Stimulated activated CD4-positive, alpha-beta T cell treated with anti-CD3 and anti-CD28 coated beads, TNF-alpha, amount 100 ng/mL, for 24 hours (primary cell): ENCODE results near the gene PGD.
"Not testable (repeated sequence)": the region's sequence is repeated elsewhere in the genome, so short reads cannot be mapped to it uniquely, and the experiment has no call there.

Source experiments
- DNase-seq, 3 experiments: peaks; one replicate each; pipeline ENCODE4 v3.0.0-alpha.2; 2020; ENCODE audit warnings: low read depth in 3 of 3

PGD gene

GRCh38 chr1:10437052-10437451 is 38.2 kb downstream of the PGD start:
- DNase-seq: no peak

DNA sequence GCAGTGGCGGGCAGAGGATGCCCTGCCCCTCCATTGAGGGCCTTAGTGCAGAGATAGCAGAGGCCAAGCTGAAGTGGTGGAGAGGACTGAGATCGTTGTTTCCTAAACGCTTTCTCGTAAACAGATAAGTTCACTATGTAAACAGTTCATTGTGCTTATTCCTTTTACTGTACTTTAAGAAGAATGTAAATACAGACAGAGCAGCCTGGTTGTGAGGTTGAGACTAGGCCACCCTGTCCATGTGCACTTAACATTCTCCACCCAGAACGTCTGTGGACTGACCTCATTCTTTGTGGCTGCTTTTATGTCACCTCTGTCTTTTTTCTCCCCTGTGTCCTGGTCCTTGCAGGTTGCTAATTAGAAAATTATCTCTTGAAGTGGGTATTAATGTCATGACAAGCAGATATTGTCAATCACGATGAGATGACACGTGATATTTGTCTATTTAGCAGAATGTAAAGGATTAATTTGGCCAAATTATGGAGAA is 39.9 kb downstream of the PGD start:
- DNase-seq: no peak

GRCh38 chr1:10440305-10440704 is 41.4 kb downstream of the PGD start:
- no peak for DNase-seq

DNA sequence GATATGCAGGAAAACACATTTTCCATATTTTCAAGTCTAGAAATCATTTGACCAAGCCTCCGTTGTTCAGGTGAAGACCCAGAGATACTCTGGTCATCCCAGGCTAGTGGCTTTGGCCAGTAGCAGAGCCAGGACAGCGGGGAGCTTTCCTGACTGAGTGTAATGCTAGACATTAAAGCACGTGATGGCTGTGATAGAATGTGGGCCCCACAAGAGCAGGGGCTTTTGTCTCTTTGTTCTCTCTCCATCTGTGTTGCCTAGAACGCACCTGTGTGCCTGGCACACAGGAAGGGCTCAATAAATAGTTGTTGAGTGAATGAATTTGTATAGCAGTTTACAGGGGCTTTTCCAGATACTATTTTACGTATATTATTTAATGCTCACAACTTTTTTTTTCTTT is 41.9 kb downstream of the PGD start:
- no peak for DNase-seq

- DNase-seq: no peak
Measured at GRCh38 chr1:10444248-10444647, 45.4 kb downstream of the PGD start.

- DNase-seq: no peak
Measured at GRCh38 chr1:10444795-10445397, 46.0 kb downstream of the PGD start.

GRCh38 chr1:10446790-10447422 is 48.0 kb downstream of the PGD start:
- no peak for DNase-seq

DNA sequence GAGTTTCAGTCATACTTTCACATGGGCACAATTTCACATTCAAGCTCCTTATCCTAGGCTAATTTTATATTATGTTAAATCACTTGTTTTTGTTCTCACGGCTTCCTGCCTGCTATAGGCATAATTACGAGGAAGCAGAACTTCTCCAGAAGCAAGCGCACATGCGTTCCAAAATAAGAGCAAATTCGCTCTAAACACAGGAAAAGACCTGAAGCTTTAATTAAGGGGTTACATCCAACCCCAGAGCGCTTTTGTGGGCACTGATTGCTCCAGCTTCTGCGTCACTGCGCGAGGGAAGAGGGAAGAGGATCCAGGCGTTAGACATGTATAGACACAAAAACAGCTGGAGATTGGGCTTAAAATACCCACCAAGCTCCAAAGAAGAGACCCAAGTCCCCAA is 50.9 kb downstream of the PGD start, which contains the start of gene CORT:
TSS of gene CORT (plus strand) at position 281 of the 400 bp plus-strand sequence. CDS start 193 bp downstream, outside the sequence.
- no peak for DNase-seq

DNA sequence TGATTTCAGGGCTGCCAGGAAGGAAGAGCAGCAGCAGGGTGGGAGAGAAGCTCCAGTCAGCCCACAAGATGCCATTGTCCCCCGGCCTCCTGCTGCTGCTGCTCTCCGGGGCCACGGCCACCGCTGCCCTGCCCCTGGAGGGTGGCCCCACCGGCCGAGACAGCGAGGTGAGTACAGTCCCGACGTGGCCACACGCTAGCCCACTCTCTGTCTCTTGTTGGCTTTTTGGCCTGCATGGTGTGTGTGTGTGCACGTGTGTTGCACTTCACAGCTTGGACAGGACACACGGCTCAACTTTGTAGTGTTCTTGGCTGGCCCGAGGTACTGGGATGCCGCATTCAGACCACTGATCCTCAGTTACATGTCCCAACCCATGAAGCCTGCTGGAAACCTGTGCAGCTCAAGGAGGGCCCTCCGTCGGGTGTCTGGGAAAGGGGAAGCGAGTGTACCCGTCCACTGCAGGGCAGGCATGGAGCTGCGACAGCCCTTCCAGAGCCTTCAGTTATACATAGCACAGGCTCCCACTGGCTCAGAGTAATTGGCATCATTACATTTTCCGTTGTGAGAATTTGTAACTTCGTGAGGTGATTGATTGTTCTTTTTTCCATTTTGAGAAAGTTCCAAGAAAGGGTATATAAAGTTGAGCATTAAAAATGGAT is 51.4 kb downstream of the PGD start:
- no peak for DNase-seq

- no peak for DNase-seq
Measured at GRCh38 chr1:10450836-10451235, 52.0 kb downstream of the PGD start.

DNA sequence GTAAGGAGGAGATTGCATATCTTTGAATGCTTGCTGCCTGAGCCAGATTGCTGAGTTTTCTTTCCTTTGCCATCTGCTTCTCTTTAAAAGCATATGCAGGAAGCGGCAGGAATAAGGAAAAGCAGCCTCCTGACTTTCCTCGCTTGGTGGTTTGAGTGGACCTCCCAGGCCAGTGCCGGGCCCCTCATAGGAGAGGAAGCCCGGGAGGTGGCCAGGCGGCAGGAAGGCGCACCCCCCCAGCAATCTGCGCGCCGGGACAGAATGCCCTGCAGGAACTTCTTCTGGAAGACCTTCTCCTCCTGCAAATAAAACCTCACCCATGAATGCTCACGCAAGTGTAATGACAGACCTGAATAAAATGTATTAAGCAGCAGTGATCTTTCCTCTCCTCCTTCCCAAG is 52.4 kb downstream of the PGD start:
- no peak for DNase-seq

DNA sequence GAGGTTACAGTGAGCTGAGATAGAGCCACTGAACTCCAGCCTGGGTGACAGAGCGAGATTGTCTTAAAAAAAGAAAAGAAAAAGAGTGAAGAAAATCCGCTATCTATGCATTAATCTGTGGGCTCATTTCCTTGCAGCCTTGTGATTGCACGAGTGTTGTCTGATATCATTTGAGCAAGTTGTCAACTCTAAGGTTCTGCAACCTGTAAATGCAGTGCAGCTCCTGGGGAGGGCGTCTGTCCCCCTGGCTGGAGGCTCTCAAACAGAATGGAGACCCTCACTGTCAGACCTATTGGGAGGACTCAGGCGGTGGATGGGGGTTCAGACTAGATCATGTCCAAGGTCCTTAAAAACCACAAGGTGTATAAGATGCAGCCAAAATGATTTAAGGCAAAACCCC is 57.2 kb downstream of the PGD start:
- no peak for DNase-seq

GRCh38 chr1:10456661-10457060 is 57.8 kb downstream of the PGD start:
- no peak for DNase-seq

GRCh38 chr1:10457462-10457861 is 58.6 kb downstream of the PGD start:
- DNase-seq: not testable (repeated sequence)

DNA sequence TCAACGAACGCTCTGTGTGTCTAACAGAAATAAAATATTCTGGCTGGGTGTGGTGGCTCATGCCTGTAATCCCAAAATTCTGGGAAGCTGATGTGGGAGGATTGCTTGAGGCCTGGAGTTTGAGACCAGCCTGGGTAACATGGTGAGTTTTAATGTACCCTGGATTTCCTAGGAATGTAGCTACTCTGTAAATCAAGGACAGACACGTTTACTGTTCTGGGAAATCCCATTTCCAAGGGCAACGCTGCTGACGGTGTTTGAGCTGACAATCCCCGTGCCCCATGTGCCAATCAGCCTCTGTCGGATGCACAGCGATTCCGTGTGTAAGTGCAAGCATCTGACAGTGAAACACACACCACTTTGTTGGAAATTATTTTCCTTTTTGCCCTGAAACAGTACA is 59.0 kb downstream of the PGD start:
- no peak for DNase-seq

GRCh38 chr1:10459184-10459583 is 60.3 kb downstream of the PGD start:
- DNase-seq: no peak

DNA sequence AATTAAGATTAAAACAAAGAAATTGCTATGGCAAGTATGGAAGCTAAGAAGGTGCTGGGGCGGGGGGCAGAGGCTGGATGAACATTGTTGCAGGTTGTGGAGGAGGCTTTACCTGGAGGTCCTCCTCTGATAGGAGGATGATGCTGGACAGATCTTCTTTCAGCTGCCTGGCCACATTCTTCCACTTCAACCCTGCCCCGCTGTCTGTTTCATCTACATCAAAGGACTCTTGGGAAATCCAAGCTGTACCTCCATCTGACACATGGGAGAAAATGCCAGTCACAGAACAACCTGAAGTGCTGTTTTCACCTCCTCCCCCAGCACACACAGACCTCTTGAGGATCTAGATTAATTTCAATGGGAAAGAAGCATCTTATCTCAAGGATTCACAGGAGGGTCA is 68.2 kb downstream of the PGD start:
- no peak for DNase-seq

DNA sequence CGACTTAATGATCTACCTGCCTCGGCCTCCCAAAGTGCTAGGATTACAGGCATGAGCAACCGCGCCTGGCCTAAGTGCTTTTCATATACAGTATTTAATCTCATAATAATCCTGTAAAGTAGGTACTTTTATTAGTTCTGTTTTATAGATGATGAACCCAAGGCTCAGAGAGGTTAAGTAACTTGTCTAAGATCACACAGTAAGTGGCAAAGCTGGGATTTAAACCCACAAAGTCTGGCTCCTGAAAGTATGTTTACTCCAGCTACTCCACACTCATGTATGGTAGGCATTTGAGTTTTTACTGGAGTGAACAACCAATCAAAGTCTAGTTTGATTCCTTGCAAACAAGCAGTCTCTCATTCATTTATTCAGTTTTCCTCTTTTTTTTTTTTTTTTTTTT is 71.2 kb downstream of the PGD start:
- no peak for DNase-seq
